Measurements from ENCODE around the gene GAREM1. TPM values are rescaled to one million over a fixed set of nuclear protein-coding genes. Genes with fewer than 3 reads are reported as not detected.

Gene GAREM1
- total and polyA plus RNA-seq, 2 donors from 2014 or later, result 7.0 to 47.0 TPM

DNA sequence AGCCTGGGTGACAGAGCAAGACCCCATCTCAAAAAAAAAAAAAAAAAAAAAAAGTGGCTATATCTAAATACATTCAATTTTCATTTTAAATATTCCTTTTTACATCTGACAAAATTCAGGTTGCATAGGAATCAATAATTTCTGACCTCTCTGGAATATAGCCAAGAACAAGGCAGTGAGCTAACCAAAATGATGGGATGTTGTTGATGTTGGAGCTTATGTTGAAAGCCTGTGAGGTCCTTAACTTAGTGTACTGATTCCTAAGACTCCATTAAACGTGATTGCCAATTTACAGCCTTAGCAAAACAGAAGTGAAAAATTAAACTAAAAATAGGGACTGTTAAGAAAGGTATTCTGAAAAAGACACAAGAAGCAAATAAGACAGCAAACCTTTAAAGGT, 171.2 kb downstream of the GAREM1 start:
- peaks cover 0 to 4% (median 0%) of the 10 kb centered on the region in 3 donors for H3K4me1 ChIP-seq (ENCODE audit: control insufficient read depth in 2 of 3, insufficient read depth in 2 of 3, low read depth in 1 of 3, low read length in 3 of 3)
- DNase-seq (no peak), FAIRE-seq (no peak)
- no peak overlapping the region for H3K9ac ChIP-seq (ENCODE audit: low read length in 3 of 3)
- H3K9me3 ChIP-seq (ENCODE audit: control insufficient read depth in 2 of 3, insufficient read depth in 1 of 3, low read length in 3 of 3), result no peaks in the 10 kb centered on the region
- H3K4me3 ChIP-seq (ENCODE audit: low read length in 3 of 3), result no peak overlapping the region
- no peaks in the 10 kb centered on the region for H3K36me3 ChIP-seq (ENCODE audit: control insufficient read depth in 2 of 3, insufficient read depth in 3 of 3, low read length in 3 of 3)
- no peak overlapping the region for H3K27ac ChIP-seq (ENCODE audit: low read depth in 2 of 2, low read length in 2 of 2)
- TF ChIP-seq, protein P1, sequence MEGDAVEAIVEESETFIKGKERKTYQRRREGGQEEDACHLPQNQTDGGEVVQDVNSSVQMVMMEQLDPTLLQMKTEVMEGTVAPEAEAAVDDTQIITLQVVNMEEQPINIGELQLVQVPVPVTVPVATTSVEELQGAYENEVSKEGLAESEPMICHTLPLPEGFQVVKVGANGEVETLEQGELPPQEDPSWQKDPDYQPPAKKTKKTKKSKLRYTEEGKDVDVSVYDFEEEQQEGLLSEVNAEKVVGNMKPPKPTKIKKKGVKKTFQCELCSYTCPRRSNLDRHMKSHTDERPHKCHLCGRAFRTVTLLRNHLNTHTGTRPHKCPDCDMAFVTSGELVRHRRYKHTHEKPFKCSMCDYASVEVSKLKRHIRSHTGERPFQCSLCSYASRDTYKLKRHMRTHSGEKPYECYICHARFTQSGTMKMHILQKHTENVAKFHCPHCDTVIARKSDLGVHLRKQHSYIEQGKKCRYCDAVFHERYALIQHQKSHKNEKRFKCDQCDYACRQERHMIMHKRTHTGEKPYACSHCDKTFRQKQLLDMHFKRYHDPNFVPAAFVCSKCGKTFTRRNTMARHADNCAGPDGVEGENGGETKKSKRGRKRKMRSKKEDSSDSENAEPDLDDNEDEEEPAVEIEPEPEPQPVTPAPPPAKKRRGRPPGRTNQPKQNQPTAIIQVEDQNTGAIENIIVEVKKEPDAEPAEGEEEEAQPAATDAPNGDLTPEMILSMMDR (IDR thresholded peaks at IDR 0.05; ENCODE audit: borderline replicate concordance, extremely low read depth, insufficient read depth), result no peak
- intact Hi-C loops (cut with DNase I), result no loop called here
- H3K27me3 ChIP-seq (ENCODE audit: control insufficient read depth, insufficient read depth, low read length), result no peaks in the 10 kb centered on the region

DNA sequence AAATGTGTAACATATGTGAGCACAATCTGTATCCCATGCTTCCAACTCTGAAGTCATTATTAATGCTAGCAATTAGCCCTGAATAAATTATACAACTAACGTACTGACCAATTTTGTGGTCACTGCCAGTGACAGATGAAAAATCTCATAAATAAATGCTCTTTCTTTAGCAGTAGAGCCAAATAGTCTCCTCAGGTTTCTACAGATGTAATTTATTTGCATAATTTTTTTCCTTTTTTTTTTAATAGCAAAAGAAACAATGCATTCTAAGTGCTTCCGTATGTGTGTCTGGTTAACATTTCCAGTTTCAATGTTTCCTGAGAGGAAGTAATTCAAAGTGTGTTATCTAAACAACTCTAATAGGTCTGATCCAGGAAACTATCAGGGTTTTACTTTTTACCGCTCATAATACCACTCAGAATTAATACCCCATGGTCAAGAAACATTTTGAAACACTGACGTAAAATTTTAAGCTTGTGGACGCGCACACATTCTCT, 172.5 kb downstream of the GAREM1 start:
- peaks cover 0 to 4% (median 0%) of the 10 kb centered on the region in 3 donors for H3K4me1 ChIP-seq (ENCODE audit: control insufficient read depth in 2 of 3, insufficient read depth in 2 of 3, low read depth in 1 of 3, low read length in 3 of 3)
- TF ChIP-seq, protein P1 (IDR thresholded peaks at IDR 0.05; ENCODE audit: borderline replicate concordance, extremely low read depth, insufficient read depth), result no peak
- H3K9me3 ChIP-seq (ENCODE audit: control insufficient read depth in 2 of 3, insufficient read depth in 1 of 3, low read length in 3 of 3), result no peaks in the 10 kb centered on the region
- peak; percentile 25 for FAIRE-seq
- no peak overlapping the region for H3K9ac ChIP-seq (ENCODE audit: low read length in 3 of 3)
- intact Hi-C loops (cut with DNase I), result no loop called here
- DNase-seq, result peak in 1 of 5 donors; percentile 55
- no peaks in the 10 kb centered on the region for H3K36me3 ChIP-seq (ENCODE audit: control insufficient read depth in 2 of 3, insufficient read depth in 3 of 3, low read length in 3 of 3)
- no peaks in the 10 kb centered on the region for H3K27me3 ChIP-seq (ENCODE audit: control insufficient read depth, insufficient read depth, low read length)
- H3K27ac ChIP-seq (ENCODE audit: low read depth in 2 of 2, low read length in 2 of 2), result no peak overlapping the region
- H3K4me3 ChIP-seq (ENCODE audit: low read length in 3 of 3), result peak overlapping the region in 1 of 3 donors; percentile 20

DNA sequence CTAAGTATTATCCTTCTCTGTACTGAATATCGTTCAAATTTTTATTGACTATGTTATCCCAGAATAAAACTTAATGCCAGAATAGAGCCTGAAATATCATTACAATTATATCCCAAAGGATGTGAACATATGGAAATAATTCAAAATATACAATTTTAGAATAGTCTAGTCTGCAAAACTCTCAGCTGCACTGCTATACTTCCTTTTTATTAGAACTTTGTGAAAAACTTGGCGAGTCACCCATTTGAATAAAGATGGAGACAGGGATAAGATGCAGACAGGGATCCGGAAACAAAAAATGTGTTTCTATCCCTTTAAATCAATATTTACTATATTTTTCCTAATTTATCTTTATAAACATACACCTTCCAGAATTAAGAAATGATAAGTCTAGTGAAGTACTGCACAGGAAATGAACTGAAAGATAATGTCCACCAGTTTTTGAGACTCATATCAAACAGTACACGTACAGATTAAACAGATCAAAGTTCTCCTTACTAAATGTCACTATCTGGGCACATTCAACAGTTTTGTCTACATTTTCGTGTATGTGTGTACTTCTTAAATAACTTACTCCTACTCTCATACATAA, 173.0 kb downstream of the GAREM1 start:
- no peaks in the 10 kb centered on the region for H3K27me3 ChIP-seq (ENCODE audit: control insufficient read depth, insufficient read depth, low read length)
- FAIRE-seq, result no peak
- peak overlapping the region in 1 of 3 donors; percentile 20 for H3K4me3 ChIP-seq (ENCODE audit: low read length in 3 of 3)
- intact Hi-C loops (cut with DNase I), result no loop called here
- H3K9ac ChIP-seq (ENCODE audit: low read length in 3 of 3), result no peak overlapping the region
- no peak overlapping the region for H3K27ac ChIP-seq (ENCODE audit: low read depth in 2 of 2, low read length in 2 of 2)
- H3K36me3 ChIP-seq (ENCODE audit: control insufficient read depth in 2 of 3, insufficient read depth in 3 of 3, low read length in 3 of 3), result no peaks in the 10 kb centered on the region
- DNase-seq, result peak in 1 of 5 donors; percentile 51
- H3K4me1 ChIP-seq (ENCODE audit: control insufficient read depth in 2 of 3, insufficient read depth in 2 of 3, low read depth in 1 of 3, low read length in 3 of 3), result peaks cover 0 to 4% (median 0%) of the 10 kb centered on the region in 3 donors
- TF ChIP-seq, protein P1 (IDR thresholded peaks at IDR 0.05; ENCODE audit: borderline replicate concordance, extremely low read depth, insufficient read depth), result no peak
- H3K9me3 ChIP-seq (ENCODE audit: control insufficient read depth in 2 of 3, insufficient read depth in 1 of 3, low read length in 3 of 3), result no peaks in the 10 kb centered on the region

All from kidney (tissue), 14 donors.